Ascending aorta (tissue), 2 donors: ENCODE results near the gene MYO9B. TPM values are rescaled to one million over a fixed set of nuclear protein-coding genes. Genes with fewer than 3 reads are reported as not detected.

Experiments
- DNase-seq, 2 donors: peaks; one replicate each; pipeline ENCODE4 v3.0.0-alpha.2; 2019; ENCODE audit warnings: low spot score in 2 of 2
- H3K27ac ChIP-seq, 2 donors: fragments of 200-600 bp; sonication (generic); one replicate each; pipeline ENCODE4 v1.5.1; 2016 to 2017; ENCODE audit warnings: mild to moderate bottlenecking in 1 of 2
- H3K27me3 ChIP-seq: fragments of 200-600 bp; sonication (generic); one replicate; pipeline ENCODE4 v1.5.1; 2017
- H3K36me3 ChIP-seq, 2 donors: fragments of 200-600 bp; sonication (generic); one replicate each; pipeline ENCODE4 v1.5.1; 2016
- H3K4me1 ChIP-seq, 2 donors: fragments of 200-600 bp; sonication (generic); one replicate each; pipeline ENCODE4 v1.5.1; 2016 to 2017; ENCODE audit warnings: mild to moderate bottlenecking in 1 of 2
- H3K4me3 ChIP-seq, 2 donors: fragments of 200-600 bp; sonication (generic); one replicate each; pipeline ENCODE4 v1.5.1; 2016 to 2017; ENCODE audit warnings: mild to moderate bottlenecking in 1 of 2
- H3K9me3 ChIP-seq, 2 donors: fragments of 200-600 bp; sonication (generic); one replicate each; pipeline ENCODE4 v1.5.1; 2016
- intact Hi-C: fragments of 100-400 bp; cut with DNase I; formaldehyde crosslinking; loops from one replicate; pipeline ENCODE4 v1.15.1; 2023
- total RNA-seq: library from RNA; depleted of rRNA; stranded (reverse); fragments of >200 nt; gene quantifications from one replicate; pipeline ENCODE4 v1.1.0, GENCODE V29; 2016
- TF ChIP-seq, protein P1 (sequence below), 3 experiments: fragments of 200-600 bp in 2 of 3; fragments of 450-650 bp in 1 of 3; sonication (generic) in 2 of 3; IDR thresholded peaks; one replicate each; pipeline ENCODE4 v1.5.1; 2016 to 2019; ENCODE audit warnings: antibody characterized with exemption in 3 of 3, mild to moderate bottlenecking in 1 of 3, moderate library complexity in 1 of 3

The MYO9B gene
- total RNA-seq, 1 donor from 2014 or later, result 182 TPM

DNA sequence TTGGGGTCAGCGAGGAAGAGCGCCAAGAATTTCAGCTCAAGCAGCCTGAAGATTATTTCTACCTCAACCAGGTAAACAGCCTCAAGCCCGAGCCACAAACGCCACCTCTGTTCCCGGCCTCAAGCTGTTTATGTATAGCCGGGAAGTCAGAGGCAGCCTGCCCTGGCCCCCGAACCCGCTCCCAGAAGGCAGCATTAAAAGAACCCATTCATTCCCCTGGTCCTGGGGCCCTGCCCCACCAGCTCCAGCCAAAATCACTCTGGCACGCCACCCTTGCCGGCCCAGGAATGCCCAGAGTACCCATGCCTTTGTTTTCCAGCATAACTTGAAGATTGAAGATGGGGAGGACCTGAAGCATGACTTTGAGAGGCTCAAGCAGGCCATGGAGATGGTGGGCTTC, 78.4 kb downstream of the MYO9B start:
- Histone ChIP-seq H3K27me3 (no peaks in the 10 kb centered on the region), H3K36me3 (peaks cover 69 to 83% of the 10 kb centered on the region in 2 donors), H3K4me3 (no peak overlapping the region), H3K27ac (no peak overlapping the region), H3K4me1 (no peaks in the 10 kb centered on the region), H3K9me3 (no peaks in the 10 kb centered on the region)
- DNase-seq, result no peak
- intact Hi-C loops, result no loop called here
- TF ChIP-seq, protein P1, sequence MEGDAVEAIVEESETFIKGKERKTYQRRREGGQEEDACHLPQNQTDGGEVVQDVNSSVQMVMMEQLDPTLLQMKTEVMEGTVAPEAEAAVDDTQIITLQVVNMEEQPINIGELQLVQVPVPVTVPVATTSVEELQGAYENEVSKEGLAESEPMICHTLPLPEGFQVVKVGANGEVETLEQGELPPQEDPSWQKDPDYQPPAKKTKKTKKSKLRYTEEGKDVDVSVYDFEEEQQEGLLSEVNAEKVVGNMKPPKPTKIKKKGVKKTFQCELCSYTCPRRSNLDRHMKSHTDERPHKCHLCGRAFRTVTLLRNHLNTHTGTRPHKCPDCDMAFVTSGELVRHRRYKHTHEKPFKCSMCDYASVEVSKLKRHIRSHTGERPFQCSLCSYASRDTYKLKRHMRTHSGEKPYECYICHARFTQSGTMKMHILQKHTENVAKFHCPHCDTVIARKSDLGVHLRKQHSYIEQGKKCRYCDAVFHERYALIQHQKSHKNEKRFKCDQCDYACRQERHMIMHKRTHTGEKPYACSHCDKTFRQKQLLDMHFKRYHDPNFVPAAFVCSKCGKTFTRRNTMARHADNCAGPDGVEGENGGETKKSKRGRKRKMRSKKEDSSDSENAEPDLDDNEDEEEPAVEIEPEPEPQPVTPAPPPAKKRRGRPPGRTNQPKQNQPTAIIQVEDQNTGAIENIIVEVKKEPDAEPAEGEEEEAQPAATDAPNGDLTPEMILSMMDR (IDR thresholded peaks at IDR 0.05), result no peak

DNA sequence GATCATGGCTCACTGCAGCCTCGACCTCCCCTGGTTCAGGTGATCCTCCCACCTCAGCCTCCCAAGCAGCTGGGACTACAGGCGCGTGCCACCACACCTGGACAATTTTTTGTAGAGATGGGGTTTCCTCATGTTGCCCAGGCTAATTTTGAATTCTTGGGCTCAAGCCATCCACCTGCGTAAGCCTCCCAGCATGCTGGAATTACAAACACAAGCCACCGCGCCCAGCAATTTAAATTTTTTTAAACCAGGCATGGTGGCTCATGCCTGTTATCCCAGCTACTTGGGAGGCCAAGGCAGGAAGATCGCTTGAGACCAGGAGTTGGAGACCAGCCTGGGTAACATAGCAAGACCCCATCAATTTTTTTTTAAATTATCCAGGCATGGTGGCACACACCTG, 79.7 kb downstream of the MYO9B start:
- Histone ChIP-seq H3K4me1 (no peaks in the 10 kb centered on the region), H3K36me3 (peaks cover 81 to 87% of the 10 kb centered on the region in 2 donors), H3K4me3 (no peak overlapping the region), H3K27me3 (no peaks in the 10 kb centered on the region), H3K27ac (no peak overlapping the region), H3K9me3 (no peaks in the 10 kb centered on the region)
- no peak for DNase-seq
- intact Hi-C loops, result no loop called here
- TF ChIP-seq, protein P1 (IDR thresholded peaks at IDR 0.05), result no peak

DNA sequence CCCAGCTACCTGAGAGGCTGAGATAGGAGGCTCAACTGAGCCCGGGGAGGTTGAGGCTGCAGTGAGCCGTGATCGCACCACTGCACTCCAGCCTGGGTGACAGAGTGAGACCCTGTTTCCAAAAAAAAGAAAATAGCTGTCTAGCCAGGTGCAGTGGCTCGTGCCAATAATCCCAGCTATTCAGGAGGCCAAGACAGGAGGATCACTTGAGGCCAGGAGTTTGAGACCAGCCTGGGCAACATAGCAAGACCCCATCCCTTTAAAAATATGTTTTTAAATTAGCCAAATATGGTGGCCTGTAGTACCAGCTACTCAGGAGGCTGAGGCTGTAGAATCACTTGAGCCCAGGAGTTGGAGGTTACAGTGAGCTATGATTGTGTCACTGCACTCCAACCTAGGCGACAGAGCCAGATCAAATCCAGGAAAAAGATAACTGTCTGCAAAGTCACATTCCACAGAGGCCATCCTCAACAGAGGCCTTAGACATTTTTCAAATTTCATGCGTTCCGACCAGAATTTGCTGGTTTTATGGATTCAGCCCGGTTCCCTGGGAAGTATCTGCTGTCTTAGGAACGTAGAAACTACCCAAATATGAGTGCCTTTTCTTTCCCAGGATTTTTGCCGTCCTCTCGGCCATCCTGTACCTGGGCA, 80.8 kb downstream of the MYO9B start:
- H3K4me3 ChIP-seq, result no peak overlapping the region
- peaks cover 91 to 94% of the 10 kb centered on the region in 2 donors for H3K36me3 ChIP-seq
- no peaks in the 10 kb centered on the region for H3K27me3 ChIP-seq
- no peak overlapping the region for H3K27ac ChIP-seq
- DNase-seq, result no peak
- no peaks in the 10 kb centered on the region for H3K9me3 ChIP-seq
- TF ChIP-seq, protein P1 (IDR thresholded peaks at IDR 0.05), result no peak
- H3K4me1 ChIP-seq, result no peaks in the 10 kb centered on the region
- intact Hi-C loops, result no loop called here

DNA sequence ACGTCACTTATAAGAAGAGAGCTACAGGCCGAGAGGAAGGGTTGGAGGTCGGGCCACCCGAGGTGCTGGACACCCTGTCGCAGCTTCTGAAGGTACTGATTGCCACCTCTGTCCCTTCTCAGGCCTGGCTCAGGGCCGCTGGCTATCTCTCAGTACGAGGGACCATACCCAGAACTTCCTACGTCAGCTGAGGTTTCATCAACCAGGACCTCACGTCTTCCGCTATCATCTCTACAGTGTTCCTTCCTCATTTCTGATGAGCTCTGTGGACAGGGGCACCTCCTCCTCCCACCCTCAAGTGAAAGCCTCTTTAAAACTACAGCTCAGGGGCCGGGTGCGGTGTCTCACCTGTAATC, 81.3 kb downstream of the MYO9B start:
- no peak for DNase-seq
- Histone ChIP-seq H3K9me3 (no peaks in the 10 kb centered on the region), H3K36me3 (peaks cover 92 to 95% of the 10 kb centered on the region in 2 donors), H3K4me1 (no peaks in the 10 kb centered on the region), H3K4me3 (no peak overlapping the region), H3K27ac (no peak overlapping the region), H3K27me3 (no peaks in the 10 kb centered on the region)
- TF ChIP-seq, protein P1 (IDR thresholded peaks at IDR 0.05), result no peak
- intact Hi-C loops, result no loop called here

DNA sequence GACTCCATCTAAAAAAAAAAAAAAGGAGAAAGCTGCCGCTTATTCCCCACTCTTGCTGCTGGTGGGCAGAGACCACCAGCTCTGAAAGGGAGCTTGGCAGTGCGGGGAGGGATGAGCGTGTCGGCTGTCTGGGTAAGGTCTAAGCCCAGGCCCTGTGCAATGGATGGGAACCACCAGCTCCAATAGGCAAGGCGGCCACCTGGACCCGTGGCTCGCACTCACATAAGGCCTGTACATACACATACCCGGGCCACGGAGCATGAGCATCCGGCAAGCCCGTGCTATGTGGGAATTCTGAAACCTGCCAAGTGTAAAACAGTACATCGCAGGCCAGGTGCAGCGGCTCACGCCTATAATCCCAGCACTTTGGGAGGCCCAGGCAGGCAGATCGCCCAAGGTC, 83.0 kb downstream of the MYO9B start:
- peaks cover 96 to 98% of the 10 kb centered on the region in 2 donors for H3K36me3 ChIP-seq
- H3K27ac ChIP-seq, result no peak overlapping the region
- no peaks in the 10 kb centered on the region for H3K27me3 ChIP-seq
- TF ChIP-seq, protein P1 (IDR thresholded peaks at IDR 0.05), result no peak
- H3K9me3 ChIP-seq, result no peaks in the 10 kb centered on the region
- DNase-seq, result no peak
- intact Hi-C loops, result no loop called here
- no peak overlapping the region for H3K4me3 ChIP-seq
- no peaks in the 10 kb centered on the region for H3K4me1 ChIP-seq
